ENCODE results near the gene MAD1L1.

The MAD1L1 gene

GRCh38 chr7:2019711-2020511 is 212.8 kb downstream of the MAD1L1 start:
- DNase-seq: peak in 1 of 2 donors; percentile 26

- no peak for DNase-seq
Observed at GRCh38 chr7:2019461-2019710, 213.4 kb downstream of the MAD1L1 start.

GRCh38 chr7:2018569-2019460 is 213.9 kb downstream of the MAD1L1 start:
- no peak for DNase-seq

GRCh38 chr7:2017914-2018568 is 214.7 kb downstream of the MAD1L1 start:
- no peak for DNase-seq

GRCh38 chr7:2017481-2017891 is 215.3 kb downstream of the MAD1L1 start:
- DNase-seq: no peak

- no peak for DNase-seq
Observed at GRCh38 chr7:2016761-2017480, 215.8 kb downstream of the MAD1L1 start.

GRCh38 chr7:2016021-2016631 is 216.6 kb downstream of the MAD1L1 start:
- DNase-seq: no peak

- DNase-seq: no peak
Observed at GRCh38 chr7:2015251-2015871, 217.4 kb downstream of the MAD1L1 start.

GRCh38 chr7:2014391-2015241 is 218.1 kb downstream of the MAD1L1 start:
- DNase-seq: no peak

- DNase-seq: no peak
Observed at GRCh38 chr7:2013381-2014311, 219.1 kb downstream of the MAD1L1 start.

- DNase-seq: no peak
Observed at GRCh38 chr7:2012981-2013380, 219.8 kb downstream of the MAD1L1 start.

GRCh38 chr7:2012044-2012900 is 220.5 kb downstream of the MAD1L1 start:
- no peak for DNase-seq

GRCh38 chr7:2011266-2012043 is 221.3 kb downstream of the MAD1L1 start:
- no peak for DNase-seq

GRCh38 chr7:2010551-2011265 is 222.0 kb downstream of the MAD1L1 start:
- DNase-seq: no peak

- no peak for DNase-seq
Observed at GRCh38 chr7:2010101-2010500, 222.6 kb downstream of the MAD1L1 start.

- no peak for DNase-seq
Observed at GRCh38 chr7:2009541-2010001, 223.2 kb downstream of the MAD1L1 start.

- no peak for DNase-seq
Observed at GRCh38 chr7:2008936-2009540, 223.7 kb downstream of the MAD1L1 start.

Data from stimulated activated CD4-positive, alpha-beta T cell treated with anti-CD3 and anti-CD28 coated beads, Interleukin-2, amount 100 ng/mL, for 48 hours (primary cell).